ENCODE measurements around the gene UGT2A3.

DNA sequence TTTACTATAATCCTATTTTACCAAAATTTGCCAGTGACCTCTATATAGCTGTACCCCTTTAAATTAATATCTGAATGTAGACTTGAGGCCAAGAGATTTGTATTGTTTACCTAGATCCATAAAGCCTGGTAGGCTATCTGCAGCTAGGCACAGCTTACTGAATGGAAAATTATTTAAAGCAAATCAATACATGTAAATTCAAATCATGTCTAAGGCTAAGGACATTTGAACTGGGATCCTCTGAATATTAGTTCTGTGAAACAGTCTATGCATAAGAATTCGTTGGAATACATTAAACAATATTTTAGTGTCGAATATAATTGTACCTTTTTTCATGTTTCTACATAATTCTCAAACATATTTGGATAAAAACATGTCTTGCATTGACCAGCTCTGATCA lies 1.6 kb downstream of the UGT2A3 start:
- TF ChIP-seq, protein P1, sequence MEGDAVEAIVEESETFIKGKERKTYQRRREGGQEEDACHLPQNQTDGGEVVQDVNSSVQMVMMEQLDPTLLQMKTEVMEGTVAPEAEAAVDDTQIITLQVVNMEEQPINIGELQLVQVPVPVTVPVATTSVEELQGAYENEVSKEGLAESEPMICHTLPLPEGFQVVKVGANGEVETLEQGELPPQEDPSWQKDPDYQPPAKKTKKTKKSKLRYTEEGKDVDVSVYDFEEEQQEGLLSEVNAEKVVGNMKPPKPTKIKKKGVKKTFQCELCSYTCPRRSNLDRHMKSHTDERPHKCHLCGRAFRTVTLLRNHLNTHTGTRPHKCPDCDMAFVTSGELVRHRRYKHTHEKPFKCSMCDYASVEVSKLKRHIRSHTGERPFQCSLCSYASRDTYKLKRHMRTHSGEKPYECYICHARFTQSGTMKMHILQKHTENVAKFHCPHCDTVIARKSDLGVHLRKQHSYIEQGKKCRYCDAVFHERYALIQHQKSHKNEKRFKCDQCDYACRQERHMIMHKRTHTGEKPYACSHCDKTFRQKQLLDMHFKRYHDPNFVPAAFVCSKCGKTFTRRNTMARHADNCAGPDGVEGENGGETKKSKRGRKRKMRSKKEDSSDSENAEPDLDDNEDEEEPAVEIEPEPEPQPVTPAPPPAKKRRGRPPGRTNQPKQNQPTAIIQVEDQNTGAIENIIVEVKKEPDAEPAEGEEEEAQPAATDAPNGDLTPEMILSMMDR (IDR thresholded peaks at IDR 0.05 in 4 of 5, conservative IDR thresholded peaks at IDR 0.05 in 1 of 5), result no peak
- no peak for TF ChIP-seq POLR2A (IDR thresholded peaks at IDR 0.05)

All from gastrocnemius medialis (tissue), 4 donors.